ENCODE results near the gene ZDHHC8.

ZDHHC8 gene

DNA sequence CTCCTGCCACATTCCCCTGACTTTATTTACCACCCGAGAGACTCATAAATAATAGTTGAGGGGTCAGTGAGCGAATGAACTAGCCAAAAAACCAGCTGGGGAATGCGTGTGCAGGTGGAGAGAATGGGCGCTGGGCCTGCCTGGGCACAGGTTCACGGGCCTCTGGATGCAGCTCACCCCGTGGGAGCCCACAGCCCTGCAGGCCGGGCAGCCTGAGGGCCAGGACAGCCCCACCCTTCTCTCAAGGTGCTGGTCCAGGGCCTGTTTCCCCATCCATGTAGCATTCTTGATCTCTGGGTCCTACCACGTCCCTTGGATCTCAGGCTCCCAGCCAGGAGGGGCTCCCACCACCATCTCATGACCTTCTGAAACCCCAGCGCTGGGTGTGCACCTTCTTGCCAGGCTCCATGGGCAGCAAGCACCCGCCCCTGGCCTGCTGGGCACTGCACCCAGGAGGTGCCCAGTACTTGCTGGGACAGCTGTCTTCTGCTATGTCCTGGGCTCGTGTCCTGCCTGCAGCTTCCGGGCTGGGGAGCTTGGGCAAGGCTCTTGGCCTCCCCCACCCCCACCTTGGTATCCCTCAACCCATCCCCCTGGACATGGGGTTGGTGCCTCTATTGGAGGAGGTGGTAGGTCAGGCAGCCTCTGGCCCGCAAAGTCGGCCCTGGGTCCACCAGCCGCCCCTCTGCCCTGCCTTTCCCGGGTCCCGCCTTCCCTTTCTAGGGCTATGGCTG, 62.3 kb downstream of the ZDHHC8 start:
- no peak for DNase-seq (ENCODE audit: low spot score)

DNA sequence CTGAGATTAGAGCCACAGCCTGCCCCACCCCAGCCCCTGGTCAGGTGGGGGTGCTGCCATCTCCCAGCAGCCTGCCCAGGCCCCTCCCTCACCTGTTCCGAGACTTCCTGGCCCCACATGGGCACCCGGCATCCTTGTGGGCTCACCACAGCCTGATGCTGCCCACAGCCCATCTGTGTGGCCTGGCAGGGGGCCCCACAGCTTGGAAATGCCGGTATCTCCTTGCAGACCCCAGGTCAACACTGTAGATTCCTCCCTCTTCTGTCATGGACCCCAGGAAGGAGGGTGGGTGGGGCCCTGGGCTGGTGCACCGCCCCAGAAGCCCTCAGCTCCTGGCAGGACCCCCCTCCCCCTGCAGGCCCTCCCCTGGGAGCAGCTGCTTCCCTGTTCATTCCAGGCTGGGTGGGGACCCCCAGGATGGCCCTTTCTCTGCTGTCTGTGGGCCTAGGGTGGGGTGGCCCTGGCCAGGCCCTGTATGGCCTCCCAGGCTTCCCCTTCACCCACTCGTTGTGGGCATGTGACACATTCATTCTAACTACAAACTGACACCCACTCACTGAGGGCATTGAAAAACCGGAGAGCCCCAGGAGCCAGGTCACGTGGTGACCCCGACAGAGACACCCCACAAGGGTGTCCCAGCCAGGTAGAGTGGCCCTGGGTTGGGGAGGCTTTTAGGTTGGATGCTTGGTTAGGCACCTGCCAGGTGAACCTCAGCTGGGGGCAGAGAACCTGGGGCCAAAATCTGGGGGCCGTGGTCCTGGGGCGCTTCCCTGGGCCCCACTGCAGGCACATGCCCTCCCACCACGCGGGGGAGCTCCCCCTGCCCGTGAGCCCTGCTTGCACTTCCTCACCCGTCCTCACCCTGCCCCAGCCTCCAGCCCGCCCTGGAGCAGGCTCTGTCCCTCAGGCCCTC, 63.3 kb downstream of the ZDHHC8 start:
- DNase-seq (ENCODE audit: low spot score) = no peak

DNA sequence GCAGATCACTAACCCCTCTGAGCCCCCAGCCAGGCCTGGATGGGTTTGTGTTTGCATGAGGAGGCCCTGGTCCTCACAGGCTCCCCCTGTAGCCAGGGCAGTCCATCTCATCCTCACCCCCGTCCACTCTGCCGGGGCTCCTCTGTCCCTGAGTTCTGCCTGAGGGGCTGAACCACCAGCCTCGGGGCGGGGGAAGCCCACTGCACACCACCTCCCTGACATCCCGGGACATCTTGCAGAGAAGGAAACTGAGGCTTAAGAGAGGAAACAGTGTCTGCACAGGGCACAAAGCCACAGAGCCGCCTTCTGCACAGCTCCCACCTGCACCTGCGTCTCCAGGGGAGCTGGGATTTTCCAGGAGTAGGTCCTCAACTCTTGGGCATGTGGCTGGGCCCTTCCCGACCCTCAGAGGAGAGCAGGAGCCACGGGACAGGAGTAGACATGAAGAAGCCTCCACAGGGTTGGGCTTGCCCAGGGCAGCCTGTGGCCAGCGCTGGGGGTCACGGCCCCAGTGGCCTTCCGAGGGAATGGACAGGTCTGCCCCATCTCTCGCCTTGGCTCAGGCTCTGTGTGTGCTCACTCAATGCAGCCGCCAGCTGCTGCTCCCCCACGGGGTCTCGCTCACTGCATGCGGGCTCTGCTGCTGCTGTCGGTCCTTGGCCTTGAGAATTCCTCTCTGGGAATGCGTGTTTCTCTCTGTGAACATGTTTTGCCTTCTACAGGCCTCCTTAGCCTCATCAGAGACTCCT, 64.7 kb downstream of the ZDHHC8 start:
- no peak for DNase-seq (ENCODE audit: low spot score)

All from AG20443 (cell line).